ENCODE results near the gene PRKG1.

DNA sequence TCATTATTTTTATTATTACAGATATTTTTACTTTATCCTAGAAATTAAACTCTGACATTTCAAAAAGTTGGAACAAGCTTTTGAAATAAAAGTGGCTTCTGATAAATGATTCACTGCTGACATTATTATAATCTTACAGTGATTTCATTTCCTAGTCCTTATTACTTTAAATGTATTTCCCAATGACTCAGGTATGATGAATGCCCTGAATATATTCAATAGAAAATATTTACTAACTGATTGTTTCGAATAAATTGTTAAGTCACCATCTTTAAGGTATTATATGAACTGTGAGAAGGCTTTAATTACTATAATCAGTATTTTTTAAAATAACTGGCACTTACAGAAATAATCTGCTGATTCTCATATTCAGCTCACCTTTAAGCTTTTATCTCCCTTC lies 1261.4 kb downstream of the PRKG1 start:
- TF ChIP-seq POLR2A (IDR thresholded peaks at IDR 0.05): no peak
- TF ChIP-seq, protein P1, sequence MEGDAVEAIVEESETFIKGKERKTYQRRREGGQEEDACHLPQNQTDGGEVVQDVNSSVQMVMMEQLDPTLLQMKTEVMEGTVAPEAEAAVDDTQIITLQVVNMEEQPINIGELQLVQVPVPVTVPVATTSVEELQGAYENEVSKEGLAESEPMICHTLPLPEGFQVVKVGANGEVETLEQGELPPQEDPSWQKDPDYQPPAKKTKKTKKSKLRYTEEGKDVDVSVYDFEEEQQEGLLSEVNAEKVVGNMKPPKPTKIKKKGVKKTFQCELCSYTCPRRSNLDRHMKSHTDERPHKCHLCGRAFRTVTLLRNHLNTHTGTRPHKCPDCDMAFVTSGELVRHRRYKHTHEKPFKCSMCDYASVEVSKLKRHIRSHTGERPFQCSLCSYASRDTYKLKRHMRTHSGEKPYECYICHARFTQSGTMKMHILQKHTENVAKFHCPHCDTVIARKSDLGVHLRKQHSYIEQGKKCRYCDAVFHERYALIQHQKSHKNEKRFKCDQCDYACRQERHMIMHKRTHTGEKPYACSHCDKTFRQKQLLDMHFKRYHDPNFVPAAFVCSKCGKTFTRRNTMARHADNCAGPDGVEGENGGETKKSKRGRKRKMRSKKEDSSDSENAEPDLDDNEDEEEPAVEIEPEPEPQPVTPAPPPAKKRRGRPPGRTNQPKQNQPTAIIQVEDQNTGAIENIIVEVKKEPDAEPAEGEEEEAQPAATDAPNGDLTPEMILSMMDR (IDR thresholded peaks at IDR 0.05): no peak
